GM12878 (cell line): ENCODE measurements around the gene PAN3. TPM values are rescaled to one million over a fixed set of nuclear protein-coding genes. Genes with fewer than 3 reads are reported as not detected.

Experiments
- ATAC-seq: fragments of 200-7000 bp; cut with Tn5 transposase; 3 replicates; pipeline ENCODE4 v1.9.1; 2020; ENCODE audit warnings: mild to moderate bottlenecking, moderate library complexity
- BruUV-seq: library from RNA; stranded (reverse); fragments of 400-500 nt; replicated peaks from 2 replicates; lab custom pipeline; 2021; lab: Mats Ljungman, UMichigan
- CTCF ChIA-PET: fragments of 300-600 bp; sonication (Branson Sonifier 250); formaldehyde crosslinking; extraction: SDS; loops from one replicate; lab custom pipeline; 2021; ENCODE audit warnings: inconsistent platforms; lab: Yijun Ruan, JAX
- POLR2A ChIA-PET: fragments of 350-600 bp; formaldehyde crosslinking; extraction: SDS; loops from one replicate; lab custom pipeline; 2021; ENCODE audit warnings: inconsistent platforms; lab: Charles Lee
- RAD21 ChIA-PET: fragments of 300-600 bp; sonication (Branson Sonifier 250); formaldehyde crosslinking; loops from one replicate; lab custom pipeline; 2023; ENCODE audit warnings: antibody characterized with exemption; ENCODE audit not compliant: unreplicated experiment; lab: Charles Lee
- SMC1A ChIA-PET: fragments of 300-600 bp; sonication (Branson Sonifier 250); formaldehyde crosslinking; loops from one replicate; lab custom pipeline; 2023; ENCODE audit not compliant: unreplicated experiment, uncharacterized antibody; lab: Charles Lee
- DNase-seq: peaks from one replicate; pipeline ENCODE4 v3.0.0-alpha.2; 2011; ENCODE audit warnings: low read depth, low spot score
- FAIRE-seq: peaks from 3 replicates; lab custom pipeline; 2011; peaks lifted over from hg19 to GRCh38; lab: Jason Lieb, UNC
- H2AFZ ChIP-seq: 2 replicates; pipeline ENCODE4 v1.6.0; 2011; ENCODE audit warnings: low read depth, low read length, control low read depth; ENCODE audit not compliant: control insufficient read depth
- H3K27ac ChIP-seq: 2 replicates; pipeline ENCODE4 v1.5.1; 2011; ENCODE audit warnings: control low read depth; ENCODE audit not compliant: control insufficient read depth, insufficient read depth
- H3K27me3 ChIP-seq, 2 experiments: replicated peaks in 1 of 2; 2 replicates each; pipeline versions ENCODE4 v1.6.0 to v1.6.1; 2011; ENCODE audit warnings: low read length in 1 of 2; ENCODE audit not compliant: control insufficient read depth in 2 of 2, insufficient read depth in 2 of 2
- H3K36me3 ChIP-seq, 2 experiments: 2 replicates each; pipeline ENCODE4 v1.5.1; 2011; ENCODE audit warnings: low read length in 1 of 2; ENCODE audit not compliant: control insufficient read depth in 2 of 2, insufficient read depth in 2 of 2
- H3K4me1 ChIP-seq: 2 replicates; pipeline ENCODE4 v1.6.1; 2011; ENCODE audit warnings: mild to moderate bottlenecking, low read length, moderate library complexity, mixed read lengths; ENCODE audit not compliant: control insufficient read depth, insufficient read depth
- H3K4me2 ChIP-seq: 2 replicates; pipeline ENCODE4 v1.6.0; 2011; ENCODE audit warnings: control low read depth; ENCODE audit not compliant: control insufficient read depth, insufficient read depth
- H3K4me3 ChIP-seq: fragments of 200-600 bp; sonication (generic); 2 replicates; pipeline ENCODE4 v1.5.1; 2016
- H3K79me2 ChIP-seq: 2 replicates; pipeline ENCODE4 v1.6.0; 2011; ENCODE audit warnings: low read length; ENCODE audit not compliant: control insufficient read depth, insufficient read depth
- H3K9ac ChIP-seq: 2 replicates; pipeline ENCODE4 v1.8.0; 2011; ENCODE audit warnings: low read length, control low read depth, mixed read lengths; ENCODE audit not compliant: control insufficient read depth, insufficient read depth
- H3K9me3 ChIP-seq: replicated peaks from 3 replicates; pipeline ENCODE4 v1.5.1; 2011; ENCODE audit warnings: mild to moderate bottlenecking, low read length; ENCODE audit not compliant: control insufficient read depth, insufficient read depth
- H4K20me1 ChIP-seq: 2 replicates; pipeline ENCODE4 v1.6.0; 2011; ENCODE audit not compliant: control insufficient read depth, insufficient read depth
- BMI1 ChIP-seq: fragments of 450-650 bp; IDR thresholded peaks from 2 replicates; pipeline ENCODE4 v1.6.1; 2016; ENCODE audit warnings: mild to moderate bottlenecking, moderate library complexity, borderline replicate concordance
- FOXM1 ChIP-seq: IDR thresholded peaks from 2 replicates; pipeline ENCODE4 v1.6.1; 2012; ENCODE audit warnings: low read depth, mild to moderate bottlenecking, inconsistent platforms, low read length, moderate library complexity
- RELA ChIP-seq: fragments of 450-650 bp; IDR thresholded peaks from 2 replicates; pipeline ENCODE4 v1.8.0; 2014; ENCODE audit warnings: borderline replicate concordance; ENCODE audit not compliant: partially characterized antibody
- ZNF687 ChIP-seq: fragments of 450-650 bp; IDR thresholded peaks from 2 replicates; pipeline ENCODE4 v1.6.1; 2017; ENCODE audit warnings: mild to moderate bottlenecking, moderate library complexity
- WGBS: methylation state at CpG from one replicate; pipeline ENCODE4 v1.1.6; 2016; ENCODE audit warnings: low lambda C conversion rate; ENCODE audit not compliant: insufficient replicate concordance, insufficient coverage; ENCODE audit errors: missing lambda C conversion rate; 5-methylcytosine and 5-hydroxymethylcytosine counted together
- in situ Hi-C: fragments of 300-500 bp; cut with MboI; formaldehyde crosslinking; loops from 9 replicates; pipeline ENCODE4 v1.14.3; 2018; ENCODE audit warnings: mixed read lengths
- intact Hi-C: fragments of 100-400 bp; cut with micrococcal nuclease; formaldehyde crosslinking; loops from one replicate; pipeline ENCODE4 v1.14.2; 2022; ENCODE audit not compliant: unreplicated experiment
- polyA plus RNA-seq, 11 experiments: library from polyadenylated mRNA; depleted of rRNA in 4 of 11; unstranded in 6 of 11; stranded (reverse) in 5 of 11; fragments of >200 nt; fragmentation: Nextera tagmentation in 4 of 11; fragmentation: Illumina TruSeq in 1 of 11; extraction: Ambion mirVana in 4 of 11; extraction: Trizol in 1 of 11; gene quantifications; 1 replicate in 1 of 11; 2 replicates in 10 of 11; pipeline versions ENCODE4 v1.2.1 to v1.2.3, GENCODE V29; 2011 to 2016; ENCODE audit warnings: inconsistent platforms in 2 of 11, missing spikeins in 2 of 11, low read depth in 1 of 11
- total RNA-seq, 4 experiments: library from RNA; depleted of rRNA in 3 of 4; stranded (reverse); fragments of >200 nt in 3 of 4; fragmentation: Illumina TruSeq in 1 of 4; extraction: Trizol in 1 of 4; gene quantifications; 2 replicates each; pipeline versions ENCODE4 v1.2.1 to v1.2.3, GENCODE V29; 2013 to 2021
- TF ChIP-seq, protein P1 (sequence below): fragments of 450-650 bp; IDR thresholded peaks from 2 replicates; pipeline ENCODE4 v1.6.1; 2017; ENCODE audit warnings: antibody characterized with exemption, mild to moderate bottlenecking, moderate library complexity

The PAN3 gene
- total and polyA plus RNA-seq, 10 of the 15 experiments (the other 5 are each of a cell fraction or from before 2014, with no cell fraction given) = 13.0 to 33.3 (median 19.9) TPM

DNA sequence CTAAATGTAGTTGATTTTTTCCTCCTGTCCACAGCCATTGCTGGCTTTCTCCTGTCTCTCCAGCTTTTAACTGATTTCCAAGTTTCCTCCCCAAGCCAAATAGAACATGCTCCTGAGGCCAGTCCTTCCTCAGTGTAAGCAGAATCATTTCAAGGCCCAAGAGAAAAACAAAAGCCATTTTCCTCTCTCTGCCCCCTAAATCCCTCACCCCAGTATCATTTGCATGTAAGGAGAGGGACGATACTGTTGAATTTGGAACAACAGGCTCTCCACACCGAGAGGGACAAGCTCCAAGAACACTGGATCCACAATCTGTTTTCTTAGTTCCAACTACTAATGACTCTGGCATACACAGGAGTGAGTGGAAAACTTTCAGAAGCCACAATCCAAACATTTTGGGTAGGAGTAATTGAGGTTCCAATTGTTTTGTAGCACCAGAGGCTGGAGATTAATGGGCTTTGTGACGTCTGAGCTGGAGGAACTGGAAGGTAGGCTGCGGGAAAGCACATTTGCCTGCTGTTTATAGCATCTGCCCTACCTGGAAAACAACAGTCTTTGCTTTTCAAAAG, 199.7 kb downstream of the PAN3 start (continued):
- TF ChIP-seq, protein P1, sequence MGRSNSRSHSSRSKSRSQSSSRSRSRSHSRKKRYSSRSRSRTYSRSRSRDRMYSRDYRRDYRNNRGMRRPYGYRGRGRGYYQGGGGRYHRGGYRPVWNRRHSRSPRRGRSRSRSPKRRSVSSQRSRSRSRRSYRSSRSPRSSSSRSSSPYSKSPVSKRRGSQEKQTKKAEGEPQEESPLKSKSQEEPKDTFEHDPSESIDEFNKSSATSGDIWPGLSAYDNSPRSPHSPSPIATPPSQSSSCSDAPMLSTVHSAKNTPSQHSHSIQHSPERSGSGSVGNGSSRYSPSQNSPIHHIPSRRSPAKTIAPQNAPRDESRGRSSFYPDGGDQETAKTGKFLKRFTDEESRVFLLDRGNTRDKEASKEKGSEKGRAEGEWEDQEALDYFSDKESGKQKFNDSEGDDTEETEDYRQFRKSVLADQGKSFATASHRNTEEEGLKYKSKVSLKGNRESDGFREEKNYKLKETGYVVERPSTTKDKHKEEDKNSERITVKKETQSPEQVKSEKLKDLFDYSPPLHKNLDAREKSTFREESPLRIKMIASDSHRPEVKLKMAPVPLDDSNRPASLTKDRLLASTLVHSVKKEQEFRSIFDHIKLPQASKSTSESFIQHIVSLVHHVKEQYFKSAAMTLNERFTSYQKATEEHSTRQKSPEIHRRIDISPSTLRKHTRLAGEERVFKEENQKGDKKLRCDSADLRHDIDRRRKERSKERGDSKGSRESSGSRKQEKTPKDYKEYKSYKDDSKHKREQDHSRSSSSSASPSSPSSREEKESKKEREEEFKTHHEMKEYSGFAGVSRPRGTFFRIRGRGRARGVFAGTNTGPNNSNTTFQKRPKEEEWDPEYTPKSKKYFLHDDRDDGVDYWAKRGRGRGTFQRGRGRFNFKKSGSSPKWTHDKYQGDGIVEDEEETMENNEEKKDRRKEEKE = no peak
- TF ChIP-seq RELA (no peak), ZNF687 (no peak), BMI1 (no peak)

DNA sequence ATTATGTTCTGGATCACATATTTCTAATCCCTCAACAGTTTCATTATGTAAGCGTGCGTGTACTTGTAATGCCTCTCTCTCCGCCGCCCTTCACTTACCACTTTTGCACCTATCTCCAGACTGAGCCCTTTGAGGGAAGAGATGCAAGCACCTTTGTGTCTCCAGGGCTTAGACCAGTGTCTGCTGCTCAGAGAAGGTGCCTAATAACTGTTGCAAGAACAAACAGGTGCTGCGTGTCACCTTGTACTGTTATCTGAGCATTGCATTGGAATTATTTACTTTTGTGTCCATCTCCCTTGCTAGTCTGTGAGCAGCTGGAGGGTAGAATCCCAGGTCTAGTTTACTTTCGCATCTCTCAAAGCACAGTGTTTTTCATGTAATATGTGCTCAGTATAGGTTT, 200.4 kb downstream of the PAN3 start:
- CTCF ChIA-PET = interaction anchor here (1.0 kb wide), 1 partner anchor 14 kb away, joined by 3 read pairs; no protein-coding TSS in a partner anchor
- TF ChIP-seq FOXM1 = no peak
- FAIRE-seq (no peak), DNase-seq (no peak), ATAC-seq (no peak)
- POLR2A ChIA-PET = no interaction called here
- Histone ChIP-seq H2AFZ (no peak overlapping the region), H3K79me2 (no peaks in the 10 kb centered on the region), H3K9me3 (no peaks in the 10 kb centered on the region), H3K27me3 (no peaks in the 10 kb centered on the region), H3K36me3 (no peaks in the 10 kb centered on the region), H3K4me2 (no peak overlapping the region), H4K20me1 (no peaks in the 10 kb centered on the region), H3K9ac (no peak overlapping the region), H3K4me3 (no peak overlapping the region), H3K4me1 (no peaks in the 10 kb centered on the region), H3K27ac (no peak overlapping the region)
- in situ Hi-C loops = no loop called here
- WGBS = 84% methylated on average over 6 of the region's 6 CpGs
- RAD21 ChIA-PET = no interaction called here
- SMC1A ChIA-PET = no interaction called here
- intact Hi-C loops = no loop called here
- BruUV-seq = no TSS peak
